Amniotic epithelial cell (primary cell): Measurements from ENCODE around the gene CLIC5.
"Not testable (repeated sequence)": the region's sequence is repeated elsewhere in the genome, so short reads cannot be mapped to it uniquely, and the experiment has no call there.

Experiments
- DNase-seq: peaks from one replicate; pipeline ENCODE4 v3.0.0-alpha.2; 2010; ENCODE audit warnings: low read depth

The CLIC5 gene

GRCh38 chr6:45926423-45926822, 89.2 kb downstream of the CLIC5 start:
- not testable (repeated sequence) for DNase-seq

- DNase-seq: peak; percentile 52
Measured at GRCh38 chr6:45924763-45925342, 90.8 kb downstream of the CLIC5 start.

- DNase-seq: peak; percentile 95
Measured at GRCh38 chr6:45923831-45924391, 91.7 kb downstream of the CLIC5 start.

GRCh38 chr6:45922728-45923351, 92.8 kb downstream of the CLIC5 start:
- peak; percentile 90 for DNase-seq

GRCh38 chr6:45921691-45922281, 93.9 kb downstream of the CLIC5 start:
- DNase-seq: no peak

- no peak for DNase-seq
Measured at GRCh38 chr6:45920819-45921511, 94.7 kb downstream of the CLIC5 start.

- no peak for DNase-seq
Measured at GRCh38 chr6:45917439-45917838, 98.2 kb downstream of the CLIC5 start.

GRCh38 chr6:45916692-45917091, 99.0 kb downstream of the CLIC5 start:
- DNase-seq: no peak

GRCh38 chr6:45915780-45916468, 99.7 kb downstream of the CLIC5 start:
- no peak for DNase-seq

- DNase-seq: no peak
Measured at GRCh38 chr6:45911691-45912090, 104.0 kb downstream of the CLIC5 start.

GRCh38 chr6:45903959-45904358, 111.7 kb downstream of the CLIC5 start:
- no peak for DNase-seq

GRCh38 chr6:45902984-45903383, 112.7 kb downstream of the CLIC5 start:
- DNase-seq: no peak

GRCh38 chr6:45901767-45902650, 113.7 kb downstream of the CLIC5 start:
- no peak for DNase-seq

GRCh38 chr6:45900808-45901752, 114.6 kb downstream of the CLIC5 start:
- peak; percentile 89 for DNase-seq

- no peak for DNase-seq
Measured at GRCh38 chr6:45899683-45899946, 116.0 kb downstream of the CLIC5 start.

- no peak for DNase-seq
Measured at GRCh38 chr6:45898941-45899682, 116.5 kb downstream of the CLIC5 start.

GRCh38 chr6:45896783-45897441, 118.7 kb downstream of the CLIC5 start:
- peak; percentile 68 for DNase-seq

- no peak for DNase-seq
Measured at GRCh38 chr6:45895569-45895968, 120.1 kb downstream of the CLIC5 start.

- DNase-seq: no peak
Measured at GRCh38 chr6:45892696-45893245, 122.9 kb downstream of the CLIC5 start.
